ENCODE data around the gene MBD6. TPM values are rescaled to one million over a fixed set of nuclear protein-coding genes. Genes with fewer than 3 reads are reported as not detected.
A peak's percentile ranks its signal among the peaks of the same experiment; 100 is the strongest.
"Not testable (repeated sequence)": the region's sequence is repeated elsewhere in the genome, so short reads cannot be mapped to it uniquely, and the experiment has no call there.

The MBD6 gene
- total RNA-seq, 1 experiment from 2014 or later, result 5.0 TPM

DNA sequence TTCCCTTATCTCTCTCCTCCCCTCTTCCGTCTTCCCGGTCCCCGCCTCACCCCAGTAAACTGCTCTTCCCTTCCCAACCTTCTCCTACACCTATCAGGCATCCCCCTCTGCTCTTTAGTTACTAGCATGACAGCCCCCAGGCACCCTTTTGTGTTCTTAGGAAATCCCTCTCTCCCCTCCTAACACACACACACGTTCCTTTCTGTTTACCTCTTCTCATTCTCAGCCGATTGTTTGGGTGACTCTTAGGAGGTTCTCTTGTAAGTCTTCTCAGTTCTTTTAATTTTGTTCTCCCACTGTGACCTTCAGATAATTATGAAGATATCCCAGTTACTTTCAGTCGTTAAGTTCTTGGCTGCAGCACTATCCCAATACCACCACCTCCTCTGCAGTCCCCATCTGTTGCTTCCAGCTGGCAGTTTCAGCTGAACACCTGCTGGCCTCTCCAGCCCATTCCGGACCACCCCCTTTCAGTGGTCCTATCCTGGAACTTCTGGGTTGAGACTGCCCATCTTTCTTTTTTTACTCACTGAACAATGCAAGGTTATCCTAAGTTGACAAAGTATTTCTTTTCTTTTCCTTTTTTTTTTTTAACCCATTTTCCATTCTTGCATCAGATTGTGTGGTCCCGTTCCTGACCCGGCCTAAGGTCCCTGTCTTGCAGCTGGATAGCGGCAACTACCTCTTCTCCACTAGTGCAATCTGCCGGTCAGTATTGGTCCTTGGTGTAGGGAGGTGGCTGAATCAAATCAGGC is 34.0 kb upstream of the MBD6 start:
- no peak for DNase-seq (ENCODE audit: low read depth)

DNA sequence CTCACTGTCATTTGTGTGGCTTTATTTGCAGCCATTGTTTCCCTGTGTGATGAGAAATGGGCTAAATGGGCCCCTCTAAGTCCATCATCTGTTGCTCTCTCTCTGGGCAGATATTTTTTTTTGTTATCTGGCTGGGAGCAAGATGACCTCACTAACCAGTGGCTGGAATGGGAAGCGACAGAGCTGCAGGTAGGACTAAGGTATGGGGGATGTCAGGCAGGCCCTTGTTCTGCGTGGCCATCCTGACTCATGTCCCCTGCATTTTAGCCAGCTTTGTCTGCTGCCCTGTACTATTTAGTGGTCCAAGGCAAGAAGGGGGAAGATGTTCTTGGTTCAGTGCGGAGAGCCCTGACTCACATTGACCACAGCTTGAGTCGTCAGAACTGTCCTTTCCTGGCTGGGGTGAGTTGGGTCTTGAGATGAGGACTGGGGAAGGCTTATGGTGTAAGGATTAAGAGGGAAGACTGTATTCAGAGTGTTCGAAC is 33.4 kb upstream of the MBD6 start:
- no peak for DNase-seq (ENCODE audit: low read depth)

DNA sequence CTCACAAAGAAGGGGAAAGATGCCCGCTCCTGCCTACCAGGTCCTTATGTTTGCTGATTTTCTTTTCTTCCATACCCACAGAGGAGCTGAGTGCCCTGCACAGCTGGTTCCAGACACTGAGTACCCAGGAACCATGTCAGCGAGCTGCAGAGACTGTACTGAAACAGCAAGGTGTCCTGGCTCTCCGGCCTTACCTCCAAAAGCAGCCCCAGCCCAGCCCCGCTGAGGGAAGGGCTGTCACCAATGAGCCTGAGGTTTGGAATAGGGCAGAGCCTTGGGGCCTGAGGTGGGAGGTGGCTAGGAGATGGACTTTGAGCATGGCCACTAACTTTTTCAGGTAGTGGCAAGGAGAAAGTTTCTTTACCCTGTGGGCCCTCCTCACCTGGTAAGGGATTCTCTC is 32.5 kb upstream of the MBD6 start:
- no peak for DNase-seq (ENCODE audit: low read depth)

DNA sequence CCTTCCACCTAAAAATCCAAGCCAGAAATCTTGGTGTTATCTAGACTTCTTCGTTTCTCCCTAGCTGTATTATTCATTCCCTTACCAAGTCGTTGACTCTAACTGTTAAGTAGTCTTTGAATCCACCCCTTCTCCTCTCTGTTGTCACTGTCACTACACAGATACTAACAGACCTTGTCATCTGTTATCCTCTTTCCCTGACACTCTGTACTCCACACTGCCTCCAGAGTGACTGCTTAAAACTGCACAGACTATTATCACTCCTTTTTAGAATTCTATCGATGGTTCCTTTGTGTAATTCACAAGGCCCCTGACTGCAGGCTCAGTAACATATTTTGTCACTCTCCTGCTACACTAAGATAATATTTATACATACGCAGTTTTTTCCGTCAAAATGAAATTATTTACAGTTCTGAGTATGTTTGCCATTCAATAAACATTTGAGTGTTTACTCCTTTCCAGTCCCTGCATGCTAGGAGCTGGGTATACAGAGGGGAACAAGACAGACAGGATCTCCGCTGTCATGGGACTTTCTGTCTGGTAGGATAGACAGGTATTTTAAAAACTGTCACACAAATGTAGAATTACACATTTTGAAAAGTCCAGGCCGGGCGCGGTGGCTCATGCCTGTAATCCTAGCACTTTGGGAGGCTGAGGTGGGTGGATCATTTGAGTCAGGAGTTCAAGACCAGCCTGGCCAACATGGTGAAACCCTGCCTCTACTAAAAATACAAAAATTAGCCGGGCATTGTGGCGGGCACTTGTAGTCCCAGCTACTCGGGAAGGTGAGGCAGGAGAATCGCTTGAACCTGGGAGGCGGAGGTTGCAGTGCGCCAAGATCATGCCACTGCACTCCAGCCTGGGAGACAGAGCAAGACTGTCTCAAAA is 31.0 kb upstream of the MBD6 start:
- no peak for DNase-seq (ENCODE audit: low read depth)

DNA sequence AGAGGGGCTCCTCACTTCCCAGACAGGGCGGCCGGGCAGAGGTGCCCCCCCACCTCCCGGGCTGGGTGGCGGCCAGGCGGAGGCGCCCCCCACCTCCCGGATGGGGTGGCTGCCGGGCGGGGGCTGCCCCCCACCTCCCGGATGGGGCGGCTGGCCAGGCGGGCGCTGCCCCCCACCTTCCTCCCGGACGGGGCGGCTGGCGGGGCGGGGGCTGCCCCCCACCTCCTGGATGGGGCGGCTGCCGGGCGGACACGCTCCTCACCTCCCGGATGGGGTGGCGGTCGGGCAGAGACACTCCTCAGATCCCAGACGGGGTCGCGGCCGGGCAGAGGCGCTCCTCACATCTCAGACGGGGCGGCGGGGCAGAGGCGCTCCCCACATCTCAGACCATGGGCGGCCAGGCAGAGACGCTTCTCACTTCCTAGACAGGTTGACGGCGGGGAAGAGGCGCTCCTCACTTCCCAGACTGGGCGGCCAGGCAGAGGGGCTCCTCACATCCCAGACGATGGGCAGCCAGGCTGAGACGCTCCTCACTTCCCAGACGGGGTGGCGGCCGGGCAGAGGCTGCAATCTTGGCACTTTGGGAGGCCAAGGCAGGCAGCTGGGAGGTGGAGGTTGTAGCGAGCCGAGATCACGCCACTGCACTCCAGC is 27.4 kb upstream of the MBD6 start:
- DNase-seq (ENCODE audit: low read depth), result not testable (repeated sequence)

DNA sequence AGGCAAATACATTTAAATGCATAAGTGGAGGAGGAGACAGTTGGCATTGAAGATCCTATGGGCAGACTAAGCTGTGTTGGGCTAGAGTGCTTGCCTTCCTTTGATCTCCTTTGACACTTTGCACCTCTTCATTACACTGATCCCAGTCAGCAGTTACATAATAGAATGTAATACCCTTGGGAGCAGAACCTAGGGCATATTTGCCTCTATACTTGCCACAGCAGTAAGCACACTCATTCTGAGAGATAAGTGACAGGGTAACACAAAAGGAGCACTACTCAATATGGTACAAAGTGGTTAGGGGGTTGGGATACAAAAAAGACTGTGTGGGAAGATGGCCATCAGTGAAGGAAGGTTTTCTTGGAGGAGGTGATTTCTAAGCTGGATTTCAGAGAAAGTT is 25.8 kb upstream of the MBD6 start:
- no peak for DNase-seq (ENCODE audit: low read depth)

DNA sequence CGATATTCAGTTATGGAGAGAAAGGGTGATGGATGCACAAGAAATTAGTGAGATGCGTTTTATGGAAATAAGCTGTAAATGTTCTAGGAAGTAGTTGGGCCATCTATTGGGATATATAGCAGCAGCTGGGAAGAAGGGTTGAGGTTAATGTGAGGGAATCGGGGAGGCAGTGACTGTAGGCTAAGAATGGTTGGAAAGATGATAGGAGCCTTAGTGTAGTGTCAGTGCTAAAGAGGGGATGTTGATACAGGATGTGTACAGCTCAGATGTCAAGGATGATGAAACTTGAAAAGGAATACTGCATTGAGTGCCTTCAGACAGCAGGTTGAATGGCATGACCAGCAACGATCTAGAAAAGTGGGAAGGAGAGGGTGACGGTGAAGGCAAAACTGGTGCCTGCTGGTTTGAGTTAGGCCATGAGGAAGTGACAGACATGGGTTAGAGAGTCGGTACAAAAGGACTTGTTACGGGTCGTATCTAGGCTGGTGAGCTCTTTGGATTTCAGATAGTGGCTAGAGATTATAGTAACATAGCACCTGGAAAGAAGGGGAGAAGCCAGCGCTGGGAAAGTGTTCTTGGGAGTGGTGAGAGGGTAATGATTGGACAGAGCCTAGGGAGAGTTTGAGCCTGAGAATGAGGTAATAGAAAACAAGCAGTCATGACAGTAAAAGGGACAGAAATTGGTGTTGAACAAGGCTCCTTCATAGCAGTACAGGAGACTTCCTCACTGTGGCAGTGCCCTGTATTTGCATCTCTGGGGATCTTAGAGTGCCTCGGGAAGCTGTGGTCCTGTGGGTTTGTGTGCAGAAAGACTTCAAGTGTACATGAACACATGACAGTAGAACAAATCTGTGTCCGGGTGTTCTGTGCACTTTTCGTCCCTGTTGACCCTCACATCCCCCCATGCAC is 25.1 kb upstream of the MBD6 start:
- no peak for DNase-seq (ENCODE audit: low read depth)

DNA sequence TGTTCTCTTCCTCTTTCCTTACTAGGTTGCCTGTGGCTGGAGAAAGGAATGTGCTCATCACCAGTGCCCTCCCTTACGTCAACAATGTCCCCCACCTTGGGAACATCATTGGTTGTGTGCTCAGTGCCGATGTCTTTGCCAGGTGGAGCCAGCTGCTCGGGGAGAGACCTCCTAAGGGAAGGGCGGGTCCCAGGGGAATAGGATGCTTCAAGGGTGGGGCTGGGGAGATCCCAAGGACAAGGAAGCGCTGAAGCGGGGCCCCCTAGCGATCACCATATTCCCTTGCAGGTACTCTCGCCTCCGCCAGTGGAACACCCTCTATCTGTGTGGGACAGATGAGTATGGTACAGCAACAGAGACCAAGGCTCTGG is 24.5 kb upstream of the MBD6 start:
- no peak for DNase-seq (ENCODE audit: low read depth)

DNA sequence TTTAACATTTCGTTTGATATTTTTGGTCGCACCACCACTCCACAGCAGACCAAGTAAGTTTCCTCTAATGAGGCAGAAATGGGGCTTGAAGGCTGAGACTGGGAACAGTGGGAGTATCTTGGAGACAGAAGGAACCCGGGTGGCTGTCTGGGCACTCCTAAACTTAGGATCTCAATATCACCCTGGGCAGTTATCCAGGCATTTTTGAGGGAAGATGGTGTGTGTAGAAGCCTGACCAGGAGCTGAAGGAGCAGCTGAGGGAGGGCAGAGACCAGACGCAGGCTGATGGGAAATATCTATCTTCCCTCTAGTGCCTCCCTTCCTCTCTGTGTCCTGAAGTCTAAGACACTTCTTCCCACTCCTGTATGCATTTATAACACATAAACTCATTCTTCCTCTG is 24.1 kb upstream of the MBD6 start:
- DNase-seq (ENCODE audit: low read depth), result no peak

DNA sequence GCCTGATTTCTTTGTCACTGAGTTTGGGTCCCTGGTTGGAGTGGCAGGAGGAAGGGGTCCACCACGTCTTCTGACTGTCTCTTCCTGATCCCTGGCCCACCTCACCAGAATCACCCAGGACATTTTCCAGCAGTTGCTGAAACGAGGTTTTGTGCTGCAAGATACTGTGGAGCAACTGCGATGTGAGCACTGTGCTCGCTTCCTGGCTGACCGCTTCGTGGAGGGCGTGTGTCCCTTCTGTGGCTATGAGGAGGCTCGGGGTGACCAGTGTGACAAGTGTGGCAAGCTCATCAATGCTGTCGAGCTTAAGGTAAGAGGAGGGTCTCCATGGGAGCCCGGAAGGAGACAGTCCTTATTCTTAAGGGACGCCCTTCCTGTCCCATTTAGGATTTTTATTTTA is 22.4 kb upstream of the MBD6 start:
- DNase-seq (ENCODE audit: low read depth), result no peak

DNA sequence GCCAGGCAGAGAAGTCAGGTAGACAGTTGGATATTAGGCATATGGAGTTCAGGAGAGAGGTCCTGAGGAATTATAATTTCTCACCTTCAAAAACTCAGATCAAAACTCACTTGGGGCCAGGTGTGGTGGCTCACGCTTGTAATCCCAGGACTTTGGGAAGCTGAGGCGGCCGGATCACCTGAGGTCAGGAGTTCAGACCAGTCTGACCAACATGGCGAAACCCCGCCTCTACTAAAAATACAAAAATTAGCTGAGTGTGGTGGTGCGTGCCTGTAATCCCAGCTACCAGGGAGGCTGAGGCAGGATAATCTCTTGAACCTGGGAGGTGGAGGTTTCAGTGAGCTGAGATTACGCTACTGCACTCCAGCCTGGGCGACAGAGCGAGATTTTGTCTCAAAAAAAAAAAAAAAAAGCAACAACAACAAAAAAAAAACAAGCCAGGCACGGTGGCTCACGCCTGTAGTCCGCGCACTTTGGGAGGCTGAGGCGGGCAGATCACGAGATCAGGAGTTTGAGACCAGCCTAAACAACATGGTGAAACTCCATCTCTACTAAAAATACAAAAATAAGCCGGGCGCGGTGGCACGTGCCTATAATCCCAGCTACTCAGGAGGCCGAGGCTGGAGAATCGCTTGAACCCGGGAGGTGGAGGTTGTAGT is 20.2 kb upstream of the MBD6 start:
- DNase-seq (ENCODE audit: low read depth), result not testable (repeated sequence)

DNA sequence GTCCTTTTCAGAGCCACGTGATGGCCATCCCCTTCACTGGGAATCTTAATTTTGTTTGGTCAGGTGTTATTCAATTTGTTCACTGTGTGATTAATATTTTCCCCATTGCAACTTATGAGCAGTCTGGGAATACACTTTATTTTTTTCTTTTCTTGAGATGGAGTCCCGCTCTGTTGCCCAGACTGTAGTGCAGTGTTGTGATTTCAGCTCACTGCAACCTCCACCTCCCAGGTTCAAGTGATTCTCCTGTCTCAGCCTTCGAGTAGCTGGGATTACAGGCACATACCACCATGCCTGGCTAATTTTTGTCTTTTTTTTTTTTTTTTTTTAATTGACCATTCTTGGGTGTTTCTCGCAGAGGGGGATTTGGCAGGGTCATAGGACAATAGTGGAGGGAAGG is 16.1 kb upstream of the MBD6 start:
- DNase-seq (ENCODE audit: low read depth), result not testable (repeated sequence)

DNA sequence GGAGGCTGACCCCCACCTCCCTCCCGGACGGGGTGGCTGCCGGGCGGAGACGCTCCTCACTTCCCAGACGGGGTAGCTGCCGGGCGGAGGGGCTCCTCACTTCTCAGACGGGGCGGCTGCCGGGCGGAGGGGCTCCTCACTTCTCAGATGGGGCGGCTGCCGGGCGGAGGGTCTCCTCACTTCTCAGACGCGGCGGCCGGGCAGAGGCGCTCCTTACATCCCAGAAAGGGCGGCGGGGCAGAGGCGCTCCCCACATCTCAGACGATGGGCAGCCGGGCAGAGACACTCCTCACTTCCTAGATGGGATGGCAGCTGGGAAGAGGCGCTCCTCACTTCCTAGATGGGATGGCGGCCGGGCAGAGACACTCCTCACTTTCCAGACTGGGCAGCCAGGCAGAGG is 14.8 kb upstream of the MBD6 start:
- DNase-seq (ENCODE audit: low read depth), result not testable (repeated sequence)

DNA sequence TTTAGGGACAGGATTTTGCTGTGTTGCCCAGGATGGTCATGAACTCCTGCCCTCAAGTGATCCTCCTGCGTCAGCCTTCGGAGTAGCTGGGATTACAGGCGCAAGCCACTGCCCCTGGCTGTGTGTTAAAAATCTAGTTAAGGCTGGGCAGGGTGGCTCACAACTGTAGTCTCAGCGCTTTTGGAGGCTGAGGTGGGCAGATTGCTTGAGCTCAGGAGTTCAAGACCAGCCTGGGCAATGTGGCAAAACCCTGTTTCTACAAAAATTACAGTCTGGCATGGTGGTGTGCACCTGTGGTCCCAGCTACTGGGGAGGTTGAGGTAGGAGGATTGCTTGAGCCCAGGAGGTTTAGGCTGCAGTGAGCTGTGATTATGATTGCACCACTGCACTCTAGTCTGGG is 11.5 kb upstream of the MBD6 start:
- DNase-seq (ENCODE audit: low read depth), result no peak

DNA sequence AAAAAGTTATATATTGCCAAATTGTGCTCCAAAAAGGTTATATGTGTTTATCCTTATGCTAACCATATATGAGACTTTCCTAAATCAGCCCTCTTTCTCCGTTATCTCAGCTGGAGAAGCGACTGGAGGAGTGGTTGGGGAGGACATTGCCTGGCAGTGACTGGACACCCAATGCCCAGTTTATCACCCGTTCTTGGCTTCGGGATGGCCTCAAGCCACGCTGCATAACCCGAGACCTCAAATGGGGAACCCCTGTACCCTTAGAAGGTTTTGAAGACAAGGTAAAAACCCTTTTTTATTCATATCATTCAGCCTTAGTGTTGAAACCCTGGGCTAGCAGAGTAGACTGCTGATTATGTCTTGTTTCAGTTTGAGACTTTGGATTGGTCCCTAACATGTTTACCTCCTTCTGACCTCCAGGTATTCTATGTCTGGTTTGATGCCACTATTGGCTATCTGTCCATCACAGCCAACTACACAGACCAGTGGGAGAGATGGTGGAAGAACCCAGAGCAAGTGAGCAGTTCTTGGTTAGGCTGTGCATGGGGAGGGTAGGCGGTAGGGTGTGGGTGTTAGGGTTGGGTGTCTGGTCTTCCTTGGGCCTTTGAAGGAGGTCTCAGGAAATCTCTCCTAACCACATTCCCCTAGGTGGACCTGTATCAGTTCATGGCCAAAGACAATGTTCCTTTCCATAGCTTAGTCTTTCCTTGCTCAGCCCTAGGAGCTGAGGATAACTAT is 10.9 kb upstream of the MBD6 start:
- DNase-seq (ENCODE audit: low read depth), result no peak

DNA sequence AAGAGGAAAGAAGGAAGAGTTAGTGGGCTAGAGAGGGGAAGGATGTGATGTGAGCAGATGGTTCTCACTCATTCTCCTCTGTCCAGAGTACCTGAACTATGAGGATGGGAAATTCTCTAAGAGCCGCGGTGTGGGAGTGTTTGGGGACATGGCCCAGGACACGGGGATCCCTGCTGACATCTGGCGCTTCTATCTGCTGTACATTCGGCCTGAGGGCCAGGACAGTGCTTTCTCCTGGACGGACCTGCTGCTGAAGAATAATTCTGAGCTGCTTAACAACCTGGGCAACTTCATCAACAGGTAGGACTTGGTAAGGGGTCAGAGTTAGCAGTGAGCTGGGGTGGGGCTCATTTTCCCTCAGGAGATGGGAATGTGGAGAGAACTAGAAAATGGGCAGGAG is 10.0 kb upstream of the MBD6 start:
- no peak for DNase-seq (ENCODE audit: low read depth)

DNA sequence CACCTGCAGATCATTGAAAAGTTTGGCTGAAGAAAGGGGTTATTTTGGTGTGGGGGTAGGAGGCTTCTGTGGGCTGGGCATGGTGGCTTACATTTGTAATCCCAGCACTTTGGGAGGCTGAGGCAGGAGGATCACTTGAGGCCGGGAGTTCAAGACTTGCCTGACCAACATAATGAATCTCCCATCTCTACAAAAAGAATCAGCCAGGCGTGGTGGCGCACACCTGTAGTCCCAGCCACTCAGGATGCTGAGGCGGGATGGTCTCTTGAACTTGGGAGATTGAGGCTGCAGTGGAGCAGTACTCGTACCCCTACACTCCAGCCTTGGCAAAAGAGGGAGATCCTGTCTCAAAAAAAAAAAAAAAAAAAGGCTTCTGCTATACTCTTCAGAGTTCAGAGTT is 9.4 kb upstream of the MBD6 start:
- no peak for DNase-seq (ENCODE audit: low read depth)

DNA sequence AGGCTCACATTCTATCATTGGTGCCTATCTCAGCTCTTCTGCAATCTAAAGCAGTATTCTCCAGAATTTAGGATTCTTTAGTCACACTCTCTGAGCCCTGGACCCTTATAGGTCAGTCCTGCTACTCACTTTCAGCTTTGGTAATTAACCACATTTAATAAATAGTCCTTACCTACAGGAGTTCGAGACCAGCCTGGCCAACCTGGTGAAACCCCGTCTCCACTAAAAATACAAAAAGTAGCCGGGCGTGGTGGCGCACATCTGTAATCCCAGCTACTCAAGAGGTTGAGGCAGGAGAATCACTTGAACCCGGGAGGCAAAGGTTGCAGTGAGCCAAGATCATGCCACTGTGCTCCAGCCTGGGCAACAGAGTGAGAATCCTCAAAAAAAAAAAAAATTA is 8.9 kb upstream of the MBD6 start:
- not testable (repeated sequence) for DNase-seq (ENCODE audit: low read depth)

DNA sequence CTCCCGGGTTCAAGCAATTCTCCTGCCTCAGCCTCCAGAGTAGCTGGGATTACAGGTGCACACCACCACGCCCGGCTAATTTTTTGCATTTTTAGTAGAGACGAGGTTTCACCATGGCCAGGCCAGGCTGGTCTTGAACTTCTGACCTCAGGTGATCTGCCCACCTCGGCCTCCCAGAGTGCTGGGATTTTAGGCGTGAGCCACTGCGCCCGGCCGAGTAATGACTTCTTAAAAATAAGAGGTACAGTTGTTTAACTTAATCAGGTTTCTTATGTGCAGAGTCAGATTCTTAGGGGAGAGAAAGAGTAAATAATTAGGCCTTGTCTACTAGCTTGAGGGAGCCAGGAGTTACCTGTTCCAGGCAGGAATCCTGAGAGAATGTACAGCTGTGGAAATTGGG is 8.4 kb upstream of the MBD6 start:
- not testable (repeated sequence) for DNase-seq (ENCODE audit: low read depth)

DNA sequence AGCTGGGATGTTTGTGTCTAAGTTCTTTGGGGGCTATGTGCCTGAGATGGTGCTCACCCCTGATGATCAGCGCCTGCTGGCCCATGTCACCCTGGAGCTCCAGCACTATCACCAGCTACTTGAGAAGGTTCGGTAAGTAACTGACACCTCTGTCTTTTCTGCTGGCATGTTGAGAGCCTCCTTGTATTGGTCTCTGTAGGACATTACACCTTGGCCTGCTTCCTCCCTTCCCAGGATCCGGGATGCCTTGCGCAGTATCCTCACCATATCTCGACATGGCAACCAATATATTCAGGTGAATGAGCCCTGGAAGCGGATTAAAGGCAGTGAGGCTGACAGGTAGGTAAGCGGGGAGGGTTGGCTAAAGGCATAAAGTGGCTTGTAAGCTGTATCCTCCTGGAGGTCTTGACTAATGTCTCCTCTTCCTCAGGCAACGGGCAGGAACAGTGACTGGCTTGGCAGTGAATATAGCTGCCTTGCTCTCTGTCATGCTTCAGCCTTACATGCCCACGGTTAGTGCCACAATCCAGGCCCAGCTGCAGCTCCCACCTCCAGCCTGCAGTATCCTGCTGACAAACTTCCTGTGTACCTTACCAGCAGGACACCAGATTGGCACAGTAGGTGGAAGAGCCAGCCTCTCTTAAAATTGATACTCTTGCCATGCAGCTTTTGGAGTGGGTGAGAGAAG is 7.8 kb upstream of the MBD6 start:
- DNase-seq (ENCODE audit: low read depth), result peak; percentile 19
